Gastroesophageal sphincter (tissue), 4 donors: Measurements from ENCODE around the gene NOX5. TPM values are rescaled to one million over a fixed set of nuclear protein-coding genes. Genes with fewer than 3 reads are reported as not detected.

ENCODE experiments used
- ATAC-seq: fragments of 150-250 bp; one replicate; pipeline ENCODE4 v1.9.1; 2016; ENCODE audit warnings: mild to moderate bottlenecking, moderate library complexity
- H3K27ac ChIP-seq, 4 donors: fragments of 200-600 bp; sonication (generic) in 3 of 4; 1 replicate in 3 of 4; 2 replicates in 1 of 4; pipeline ENCODE4 v1.5.1; 2016 to 2019
- H3K27me3 ChIP-seq: fragments of 200-600 bp; sonication (generic); one replicate; pipeline ENCODE4 v1.5.1; 2019
- H3K36me3 ChIP-seq, 2 donors: fragments of 200-600 bp; sonication (generic); one replicate each; pipeline ENCODE4 v1.5.1; 2019; ENCODE audit warnings: control low read depth in 1 of 2
- H3K4me1 ChIP-seq, 3 donors: fragments of 200-600 bp; sonication (generic); 1 replicate in 2 of 3; 2 replicates in 1 of 3; pipeline ENCODE4 v1.5.1; 2016 to 2019; ENCODE audit warnings: control low read depth in 2 of 3
- H3K4me3 ChIP-seq, 2 donors: fragments of 200-600 bp; sonication (generic); one replicate each; pipeline ENCODE4 v1.5.1; 2019; ENCODE audit warnings: mild to moderate bottlenecking in 1 of 2, moderate library complexity in 1 of 2
- H3K9me3 ChIP-seq, 3 donors: fragments of 200-600 bp; sonication (generic); one replicate each; pipeline ENCODE4 v1.5.1; 2017 to 2019; ENCODE audit warnings: control low read depth in 2 of 3
- EP300 ChIP-seq: sonication (generic); formaldehyde crosslinking; IDR thresholded peaks from one replicate; pipeline ENCODE4 v1.6.1; 2017; ENCODE audit warnings: antibody characterized with exemption, mild to moderate bottlenecking
- POLR2A ChIP-seq, 2 donors: fragments of 450-650 bp; IDR thresholded peaks; one replicate each; pipeline ENCODE4 v1.6.1; 2017; ENCODE audit warnings: antibody characterized with exemption in 2 of 2, mild to moderate bottlenecking in 2 of 2, moderate library complexity in 1 of 2
- POLR2AphosphoS5 ChIP-seq: sonication (generic); formaldehyde crosslinking; IDR thresholded peaks from one replicate; pipeline ENCODE4 v1.6.1; 2017; ENCODE audit warnings: antibody characterized with exemption
- WGBS, 2 donors: methylation state at CpG; one replicate each; pipeline ENCODE4 v1.1.5; 2018; ENCODE audit warnings: low coverage in 1 of 2; 5-methylcytosine and 5-hydroxymethylcytosine counted together
- total RNA-seq, 4 donors: library from RNA; depleted of rRNA; stranded (reverse); fragments of >200 nt; gene quantifications; one replicate each; pipeline ENCODE4 v1.1.0, GENCODE V29; 2016
- TF ChIP-seq, protein P1 (sequence below), 4 experiments: fragments of 200-600 bp in 2 of 4; fragments of 450-650 bp in 2 of 4; sonication (generic) in 1 of 4; IDR thresholded peaks; one replicate each; pipeline ENCODE4 v1.5.1; 2017 to 2019; ENCODE audit warnings: antibody characterized with exemption in 4 of 4, mild to moderate bottlenecking in 2 of 4, moderate library complexity in 2 of 4

NOX5 gene
- total RNA-seq, 4 donors from 2014 or later, result 0.12 to 0.54 TPM; not detected in 2

DNA sequence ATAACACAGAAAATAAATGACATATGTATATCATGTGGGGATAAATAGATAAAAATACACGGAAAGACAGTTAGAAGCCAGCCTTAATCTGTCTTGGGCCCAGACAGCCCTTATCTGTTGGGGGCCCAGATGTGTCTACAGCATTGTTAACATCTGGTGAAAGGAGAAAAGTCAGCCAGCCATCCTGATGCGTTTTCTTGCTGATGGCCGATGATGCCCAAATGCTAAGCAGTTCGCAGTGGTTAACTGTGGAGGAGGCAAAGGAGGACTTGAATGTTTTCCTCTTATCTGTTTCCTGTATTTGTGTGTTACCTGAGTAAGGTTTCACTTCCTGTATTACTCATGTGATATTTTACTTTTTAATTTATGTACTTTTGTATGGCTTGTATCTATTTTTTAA, 46.2 kb downstream of the NOX5 start:
- Histone ChIP-seq H3K27ac (no peak overlapping the region), H3K27me3 (peaks cover 28% of the 10 kb centered on the region), H3K9me3 (no peaks in the 10 kb centered on the region), H3K4me3 (no peak overlapping the region), H3K4me1 (peaks cover 0 to 10% (median 0%) of the 10 kb centered on the region in 3 donors), H3K36me3 (no peaks in the 10 kb centered on the region)
- TF ChIP-seq EP300 (no peak), POLR2A (IDR thresholded peaks at IDR 0.05) (no peak), POLR2AphosphoS5 (no peak)
- TF ChIP-seq, protein P1, sequence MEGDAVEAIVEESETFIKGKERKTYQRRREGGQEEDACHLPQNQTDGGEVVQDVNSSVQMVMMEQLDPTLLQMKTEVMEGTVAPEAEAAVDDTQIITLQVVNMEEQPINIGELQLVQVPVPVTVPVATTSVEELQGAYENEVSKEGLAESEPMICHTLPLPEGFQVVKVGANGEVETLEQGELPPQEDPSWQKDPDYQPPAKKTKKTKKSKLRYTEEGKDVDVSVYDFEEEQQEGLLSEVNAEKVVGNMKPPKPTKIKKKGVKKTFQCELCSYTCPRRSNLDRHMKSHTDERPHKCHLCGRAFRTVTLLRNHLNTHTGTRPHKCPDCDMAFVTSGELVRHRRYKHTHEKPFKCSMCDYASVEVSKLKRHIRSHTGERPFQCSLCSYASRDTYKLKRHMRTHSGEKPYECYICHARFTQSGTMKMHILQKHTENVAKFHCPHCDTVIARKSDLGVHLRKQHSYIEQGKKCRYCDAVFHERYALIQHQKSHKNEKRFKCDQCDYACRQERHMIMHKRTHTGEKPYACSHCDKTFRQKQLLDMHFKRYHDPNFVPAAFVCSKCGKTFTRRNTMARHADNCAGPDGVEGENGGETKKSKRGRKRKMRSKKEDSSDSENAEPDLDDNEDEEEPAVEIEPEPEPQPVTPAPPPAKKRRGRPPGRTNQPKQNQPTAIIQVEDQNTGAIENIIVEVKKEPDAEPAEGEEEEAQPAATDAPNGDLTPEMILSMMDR (IDR thresholded peaks at IDR 0.05), result no peak
- ATAC-seq, result no peak
- 71 to 81% methylated on average over 4 of the region's 4 CpGs for WGBS, 2 donors

DNA sequence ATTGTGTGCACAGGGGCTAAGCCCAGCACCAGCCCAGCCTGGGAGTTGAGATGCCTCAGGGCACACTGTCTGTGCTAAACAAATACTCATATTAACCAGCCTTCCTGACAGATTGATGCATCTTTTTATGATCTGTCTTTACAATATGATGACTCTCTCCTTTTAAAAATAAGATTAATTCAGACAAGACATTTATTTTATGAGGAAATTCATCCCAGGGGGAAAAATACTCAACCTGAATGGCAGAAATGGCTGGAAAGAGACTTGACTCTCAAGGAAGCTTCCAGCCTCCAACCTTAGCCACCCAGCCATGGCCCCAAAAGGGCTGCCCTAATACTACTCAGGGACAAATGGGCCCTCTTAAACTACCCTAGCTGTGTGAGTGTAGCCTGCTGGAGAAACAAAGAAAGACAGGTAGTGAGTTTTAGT, 46.9 kb downstream of the NOX5 start:
- H3K36me3 ChIP-seq, result no peaks in the 10 kb centered on the region
- no peak overlapping the region for H3K27ac ChIP-seq
- TF ChIP-seq POLR2AphosphoS5 (no peak), EP300 (no peak), POLR2A (IDR thresholded peaks at IDR 0.05) (no peak)
- TF ChIP-seq, protein P1 (IDR thresholded peaks at IDR 0.05), result no peak
- no peaks in the 10 kb centered on the region for H3K9me3 ChIP-seq
- H3K4me3 ChIP-seq, result no peak overlapping the region
- ATAC-seq, result no peak
- H3K27me3 ChIP-seq, result peaks cover 21% of the 10 kb centered on the region
- H3K4me1 ChIP-seq, result peaks cover 0 to 10% (median 0%) of the 10 kb centered on the region in 3 donors

DNA sequence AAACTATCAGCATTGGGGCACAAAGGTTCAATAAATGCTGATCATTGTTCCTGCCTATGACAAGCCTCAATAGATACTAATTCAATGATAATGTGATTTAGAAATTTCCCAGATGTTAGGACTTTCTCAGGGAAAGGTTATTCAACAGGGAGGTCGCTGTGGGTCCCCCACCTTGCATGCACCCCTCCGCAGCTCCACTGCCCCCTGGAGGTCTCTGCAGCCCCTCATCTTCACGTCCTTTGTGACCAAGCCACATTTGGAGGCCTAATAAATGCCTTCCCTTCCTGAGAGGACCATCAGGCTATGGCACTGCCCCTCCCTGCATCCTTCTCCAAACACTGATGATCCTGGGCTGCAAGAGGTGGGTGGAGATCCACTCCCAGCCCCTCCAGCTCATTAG, 50.2 kb downstream of the NOX5 start:
- Histone ChIP-seq H3K36me3 (no peaks in the 10 kb centered on the region), H3K27ac (no peak overlapping the region), H3K4me1 (no peaks in the 10 kb centered on the region), H3K27me3 (no peaks in the 10 kb centered on the region), H3K4me3 (no peak overlapping the region), H3K9me3 (peaks cover 0 to 6% (median 0%) of the 10 kb centered on the region in 3 donors)
- ATAC-seq, result no peak
- WGBS, 2 donors, result 70 to 86% methylated on average over 1 to 3 of the region's 3 CpGs
- TF ChIP-seq, protein P1 (IDR thresholded peaks at IDR 0.05), result no peak
- TF ChIP-seq EP300, result no peak

DNA sequence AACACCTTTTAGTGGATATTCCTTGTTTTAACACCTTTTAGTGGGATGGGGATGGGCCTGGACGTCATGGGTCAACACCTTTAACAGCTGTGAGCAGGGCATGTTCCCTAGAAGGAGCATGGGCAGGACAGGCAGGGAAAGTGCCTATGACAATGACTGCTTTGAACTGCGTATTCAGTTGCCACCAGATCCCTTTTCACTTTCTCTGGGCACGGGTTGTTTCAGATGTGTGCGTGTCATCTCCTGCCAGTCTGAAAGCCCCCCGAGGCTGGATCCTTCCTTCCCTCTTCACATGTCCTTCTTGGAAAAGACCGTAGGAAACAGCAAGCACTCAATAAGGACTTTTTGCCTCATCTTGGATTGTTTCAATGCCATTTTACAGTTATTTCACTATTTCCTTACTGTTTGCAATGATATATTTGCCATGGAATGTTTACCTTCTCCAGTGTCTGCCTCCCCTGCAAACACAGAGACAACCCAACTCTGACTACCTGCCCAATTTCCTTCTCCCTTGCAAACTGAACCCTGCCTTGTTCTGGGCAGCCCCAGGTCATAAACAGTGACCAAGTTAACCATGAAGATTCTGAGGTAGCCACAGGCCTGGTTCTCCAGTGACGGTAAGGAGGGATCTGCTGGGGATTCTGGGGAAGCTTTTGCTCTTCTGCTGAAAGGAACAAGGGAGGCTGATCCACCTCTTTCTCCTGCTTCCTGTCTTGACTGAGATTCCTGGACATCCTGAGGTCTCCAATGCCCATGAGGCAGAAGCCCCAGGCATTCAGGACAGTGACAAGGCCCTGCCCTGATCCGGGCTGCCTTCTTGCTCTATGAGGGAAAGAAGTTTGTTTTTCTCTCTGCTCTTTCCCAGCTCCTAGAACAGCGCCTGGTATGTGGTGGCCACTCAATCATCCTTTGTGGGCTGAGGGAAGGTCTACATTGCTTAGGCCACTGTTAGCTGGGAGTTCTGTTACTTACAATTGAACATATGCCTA, 51.8 kb downstream of the NOX5 start:
- TF ChIP-seq, protein P1 (IDR thresholded peaks at IDR 0.05), result no peak
- TF ChIP-seq POLR2AphosphoS5, result no peak
- TF ChIP-seq POLR2A (IDR thresholded peaks at IDR 0.05), result no peak
- no peak for TF ChIP-seq EP300
- ATAC-seq, result no peak
- Histone ChIP-seq H3K4me1 (no peaks in the 10 kb centered on the region), H3K36me3 (no peaks in the 10 kb centered on the region), H3K9me3 (peaks cover 0 to 6% (median 0%) of the 10 kb centered on the region in 3 donors), H3K4me3 (no peak overlapping the region), H3K27ac (no peak overlapping the region), H3K27me3 (peaks cover 13% of the 10 kb centered on the region)
- WGBS, 2 donors, result 83 to 84% methylated on average over 2 to 8 of the region's 9 CpGs

DNA sequence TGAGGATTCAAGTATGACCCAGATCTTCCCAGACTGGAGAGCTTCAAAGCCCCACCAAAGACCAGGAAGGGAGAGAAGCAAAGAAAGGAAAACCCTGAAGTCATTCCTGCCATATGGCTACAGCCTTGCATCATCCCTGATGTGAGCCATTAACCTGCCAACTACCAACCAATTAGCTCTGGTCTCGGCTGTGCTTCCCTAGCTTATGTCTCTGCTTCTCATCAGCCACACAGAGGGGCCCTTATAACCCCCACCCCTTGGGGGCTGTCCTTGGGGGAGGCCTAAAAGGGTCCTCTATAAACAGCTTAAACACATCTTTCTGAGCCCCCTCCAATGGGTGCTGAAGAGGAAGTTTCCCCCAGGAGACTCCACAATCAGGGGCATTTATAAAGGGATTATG, 52.8 kb downstream of the NOX5 start:
- Histone ChIP-seq H3K36me3 (no peaks in the 10 kb centered on the region), H3K27me3 (peaks cover 19% of the 10 kb centered on the region), H3K4me1 (no peaks in the 10 kb centered on the region), H3K27ac (no peak overlapping the region), H3K4me3 (no peak overlapping the region), H3K9me3 (peaks cover 0 to 6% (median 0%) of the 10 kb centered on the region in 3 donors)
- ATAC-seq, result no peak
- TF ChIP-seq EP300 (no peak), POLR2AphosphoS5 (no peak), POLR2A (IDR thresholded peaks at IDR 0.05) (no peak)
- TF ChIP-seq, protein P1 (IDR thresholded peaks at IDR 0.05), result no peak
- WGBS, 2 donors, result 100% methylated on average over 1 of the region's 1 CpG; no CpG with 5 or more reads in 1 of the 2 donors
